NCI-H526 (cell line): ENCODE measurements around the gene SAMD9L.
"Not testable (repeated sequence)": the region's sequence is repeated elsewhere in the genome, so short reads cannot be mapped to it uniquely, and the experiment has no call there.

Source experiments
- DNase-seq, 2 experiments: peaks; one replicate each; lab custom pipeline; 2025; lab: John Stamatoyannopoulos, UW

SAMD9L gene

DNA sequence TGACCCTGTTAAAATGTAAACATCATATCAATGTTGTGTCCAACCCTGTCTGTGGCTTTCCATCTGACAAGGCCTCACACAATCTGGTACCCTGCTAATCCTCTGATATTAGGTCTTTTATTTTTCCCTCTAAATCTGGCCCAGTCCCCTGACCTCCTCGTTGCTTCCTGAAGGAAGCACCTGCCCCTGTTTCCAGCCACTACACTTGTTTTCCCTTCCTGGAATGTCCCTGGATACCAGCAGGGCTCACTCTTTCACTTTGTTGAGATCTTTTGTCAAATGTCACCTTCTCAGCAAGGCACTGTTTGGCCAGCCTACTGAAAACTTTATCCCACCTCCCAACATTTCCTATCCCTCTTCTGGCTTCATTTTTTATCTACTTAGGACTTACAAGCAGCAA is 2.1 kb downstream of the SAMD9L start:
- no peak for DNase-seq

DNA sequence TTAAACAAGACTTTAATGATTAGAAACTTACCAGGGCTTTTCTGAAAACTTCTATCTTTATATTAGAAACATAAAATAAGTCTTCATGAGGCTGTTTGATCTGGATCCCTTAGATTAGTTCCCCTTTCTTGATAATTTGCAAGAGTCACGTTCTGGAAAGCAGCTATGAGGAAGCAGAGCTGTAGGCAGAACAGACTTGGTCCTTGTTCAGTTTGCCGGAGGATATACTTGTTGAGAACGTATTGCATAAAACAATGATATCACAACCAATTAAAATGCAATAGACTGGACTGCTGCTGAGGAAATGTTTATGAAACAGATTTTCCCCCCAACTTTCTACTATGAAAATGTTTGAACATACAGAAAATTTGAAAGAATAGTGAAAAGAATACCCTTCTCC is 2.8 kb downstream of the SAMD9L start:
- no peak for DNase-seq

DNA sequence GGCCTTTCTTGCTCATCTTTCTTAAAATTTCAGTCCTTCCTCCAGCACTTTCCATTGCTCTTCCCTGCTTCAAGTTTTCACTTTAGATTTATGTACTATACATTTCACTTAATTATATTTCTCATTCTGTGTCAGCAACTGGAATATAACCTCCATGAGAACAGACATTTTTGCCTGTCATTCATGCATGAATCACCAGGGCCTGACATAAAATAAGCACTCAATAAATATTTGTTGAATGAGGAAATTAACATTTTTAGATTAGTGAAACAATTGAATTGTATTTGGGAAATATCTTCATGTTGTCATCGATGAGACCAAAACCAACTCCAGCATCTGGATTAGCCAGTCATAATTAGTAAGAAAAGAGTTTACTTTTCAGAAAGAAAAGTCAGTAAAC is 6.1 kb downstream of the SAMD9L start:
- DNase-seq, result no peak

DNA sequence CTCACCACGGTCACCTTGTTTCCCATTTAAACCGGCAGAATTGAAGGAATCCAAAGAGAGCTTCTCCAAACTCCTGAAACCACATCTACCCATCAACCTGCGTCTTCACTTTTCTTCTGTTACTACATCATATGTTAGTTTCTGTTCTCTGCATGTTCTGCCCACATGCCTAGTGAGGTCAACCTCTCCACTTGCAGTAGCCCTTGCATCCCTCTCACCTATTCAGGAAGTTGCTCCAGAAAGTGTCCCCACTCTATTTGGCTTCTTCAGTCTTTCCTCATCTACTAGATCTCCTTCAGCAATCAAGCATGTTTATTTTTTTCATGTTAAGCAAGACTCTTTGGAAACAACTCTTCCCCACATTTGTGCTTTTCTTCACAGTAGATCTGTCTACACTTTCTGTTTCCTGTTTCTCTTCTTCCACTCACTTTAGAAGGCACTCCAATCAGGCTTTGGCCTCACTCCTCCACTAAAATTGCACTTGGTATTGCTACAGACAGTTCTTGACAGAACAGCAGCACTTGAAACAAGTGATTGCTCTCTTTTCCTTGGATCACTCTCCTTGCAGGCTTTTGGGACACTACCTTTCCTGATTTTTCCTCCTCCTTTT is 7.5 kb downstream of the SAMD9L start:
- no peak for DNase-seq

DNA sequence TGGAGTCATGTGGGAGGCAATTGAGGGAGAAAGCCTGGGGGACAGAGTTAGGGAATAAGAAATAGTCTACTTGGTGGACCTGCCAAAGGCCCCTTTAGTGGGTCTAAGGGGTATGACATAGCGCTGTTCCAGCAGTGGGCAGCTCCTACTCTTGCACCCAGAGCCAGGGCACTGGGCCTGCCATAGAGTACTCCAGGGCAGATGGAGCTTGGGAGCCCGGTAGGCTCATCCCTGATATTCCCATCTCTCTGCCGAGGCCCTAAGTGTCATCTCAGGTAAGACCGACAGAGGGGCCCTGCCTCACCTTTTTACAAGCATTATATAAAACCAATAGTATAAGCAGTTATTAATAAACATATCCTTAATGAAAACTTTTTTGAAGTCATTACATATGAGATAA is 9.6 kb downstream of the SAMD9L start:
- DNase-seq, result peak in 1 of 2 experiments; percentile 1

DNA sequence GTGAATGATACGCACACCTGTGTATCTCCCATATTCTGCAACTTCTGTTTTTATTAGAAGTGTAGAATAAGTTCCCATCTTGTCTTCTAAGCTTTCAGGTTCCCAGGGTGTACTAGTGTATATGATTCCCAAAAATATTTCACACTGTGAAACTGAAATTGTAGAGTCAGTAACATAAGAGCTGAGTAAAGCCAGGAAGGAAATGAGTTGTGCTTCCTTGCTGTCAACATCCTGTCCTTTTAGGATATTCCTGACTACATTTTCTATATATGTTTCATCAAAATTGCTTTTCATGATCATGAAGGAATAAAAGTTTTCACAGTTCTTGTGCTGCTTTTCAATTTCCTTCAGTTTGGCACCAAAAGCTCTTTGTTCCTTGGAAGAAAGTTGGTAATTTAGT is 15.2 kb downstream of the SAMD9L start:
- no peak for DNase-seq

DNA sequence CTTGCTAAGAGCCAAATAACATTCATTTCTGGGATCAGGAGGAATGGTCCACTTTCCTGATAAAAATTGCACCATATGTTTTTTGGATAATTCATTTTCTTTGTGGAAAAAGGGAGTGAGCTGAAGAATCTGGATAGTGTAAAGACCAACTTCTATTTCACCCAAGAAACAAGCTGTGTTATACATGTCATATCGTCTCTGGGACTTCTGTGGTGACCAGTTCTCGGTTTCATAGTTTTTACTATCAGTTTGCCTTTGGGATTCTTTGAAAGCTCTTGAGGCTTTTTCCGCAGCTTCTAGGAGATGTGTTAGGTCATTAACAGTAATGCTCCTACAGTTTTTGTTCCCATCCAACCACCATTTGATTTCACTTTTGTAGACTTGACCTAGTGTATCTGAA is 16.0 kb downstream of the SAMD9L start:
- no peak for DNase-seq

DNA sequence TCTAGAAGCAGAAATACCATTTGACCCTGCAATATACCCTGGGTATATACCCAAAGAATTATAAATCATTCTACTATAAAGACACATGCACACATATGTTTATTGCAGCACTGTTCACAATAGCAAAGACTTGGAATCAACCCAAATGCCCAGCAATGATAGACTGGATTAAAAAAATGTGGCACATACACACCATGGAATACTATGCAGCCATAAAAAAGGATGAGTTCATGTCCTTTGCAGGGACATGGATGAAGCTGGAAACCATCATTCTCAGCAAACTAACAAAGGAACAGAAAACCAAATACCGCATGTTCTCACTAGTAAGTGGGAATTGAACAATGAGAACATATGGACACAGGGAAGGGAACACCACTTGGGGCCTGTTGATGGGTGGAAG is 21.2 kb downstream of the SAMD9L start:
- not testable (repeated sequence) for DNase-seq

DNA sequence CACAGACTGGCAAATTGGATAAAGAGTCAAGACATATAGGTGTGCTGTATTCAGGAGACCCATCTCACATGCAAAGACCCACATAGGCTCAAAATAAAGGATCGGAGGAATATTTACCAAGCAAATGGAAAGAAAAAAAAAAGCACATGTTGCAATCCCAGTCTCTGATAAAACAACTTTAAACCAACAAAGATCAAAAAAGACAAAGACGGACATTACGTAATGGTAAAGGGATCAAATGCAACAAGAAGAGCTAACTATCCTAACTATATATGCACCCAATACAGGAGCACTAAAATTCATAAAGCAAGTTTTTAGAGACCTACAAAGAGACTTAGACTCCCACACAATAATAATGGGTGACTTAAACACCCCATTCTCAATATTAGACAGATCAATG is 24.7 kb downstream of the SAMD9L start:
- DNase-seq, result not testable (repeated sequence)

DNA sequence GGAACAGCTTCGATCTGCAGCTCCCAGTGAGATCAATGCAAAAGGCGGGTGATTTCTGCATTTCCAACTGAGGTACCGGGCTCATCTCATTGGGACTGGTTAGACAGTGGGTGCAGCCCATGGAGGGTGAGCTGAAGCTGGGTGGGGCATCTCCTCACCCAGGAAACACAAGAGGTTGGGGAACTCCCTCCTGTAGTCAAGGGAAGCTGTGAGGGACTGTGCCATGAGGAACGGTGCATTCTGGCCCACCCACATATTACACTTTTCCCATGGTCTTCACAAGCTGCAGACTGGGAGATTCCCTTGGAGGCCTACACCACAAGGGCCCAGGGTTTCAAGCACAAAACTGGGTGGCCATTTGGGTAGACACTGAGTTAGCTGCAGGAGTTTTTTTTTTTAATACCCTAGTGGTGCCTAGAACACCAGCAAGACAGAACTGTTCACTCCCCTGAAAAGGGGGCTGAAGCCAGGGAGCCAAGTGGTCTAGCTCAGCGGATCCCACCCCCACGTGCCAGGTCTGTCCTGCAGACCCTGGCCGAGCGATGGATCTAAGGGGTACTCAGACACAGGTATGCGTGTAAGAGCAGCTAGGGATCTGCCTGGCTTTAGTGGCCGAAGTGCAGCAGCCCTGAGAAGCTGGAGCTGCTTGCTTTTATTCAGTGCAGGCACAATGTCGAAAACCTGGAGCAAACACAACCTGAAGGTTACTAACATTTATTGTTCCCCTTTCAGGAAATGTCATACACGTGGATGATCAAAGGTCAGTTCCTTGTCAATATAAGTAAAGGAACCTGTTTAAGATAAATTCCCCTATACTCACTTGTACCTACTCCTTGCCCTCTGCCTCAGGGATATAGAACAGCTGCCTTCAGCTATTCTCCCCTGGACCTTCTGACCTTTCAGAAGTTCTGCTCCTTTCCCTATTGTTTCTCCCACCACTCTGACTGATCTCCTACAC is 27.3 kb downstream of the SAMD9L start:
- DNase-seq, result no peak

DNA sequence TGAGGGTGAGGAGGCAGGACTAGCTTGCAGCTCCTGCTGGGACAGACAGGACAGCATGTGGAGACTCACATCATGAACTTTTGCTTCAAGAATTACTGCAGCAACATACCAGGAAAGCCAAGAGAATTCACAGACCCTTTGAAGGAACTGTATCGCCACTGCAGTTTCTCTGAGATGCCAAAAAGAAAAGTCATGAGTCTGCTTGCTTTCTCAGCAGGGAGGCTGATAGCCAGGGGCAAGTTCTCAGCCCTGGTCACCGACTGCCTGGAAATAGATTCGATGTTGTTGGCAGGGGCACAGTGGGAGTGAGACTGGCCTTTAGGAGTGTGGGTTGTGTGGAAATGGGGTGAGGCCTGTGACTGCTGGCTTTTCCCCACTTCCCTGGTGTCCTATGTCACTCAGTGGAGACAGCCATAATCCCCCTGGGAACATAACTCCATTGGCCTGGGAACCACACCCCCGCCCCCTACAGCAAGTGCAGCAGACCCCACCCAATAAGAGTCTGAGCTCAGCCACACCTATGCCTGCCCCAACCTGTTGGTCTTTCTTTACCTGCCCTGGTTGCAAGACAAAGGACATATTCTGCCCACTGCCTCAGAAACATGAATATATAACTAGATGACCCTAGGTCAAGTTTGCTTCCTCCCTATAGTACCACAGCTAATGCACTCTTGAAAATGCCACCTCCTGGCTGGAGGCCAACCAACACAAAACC is 28.8 kb downstream of the SAMD9L start:
- DNase-seq, result no peak

DNA sequence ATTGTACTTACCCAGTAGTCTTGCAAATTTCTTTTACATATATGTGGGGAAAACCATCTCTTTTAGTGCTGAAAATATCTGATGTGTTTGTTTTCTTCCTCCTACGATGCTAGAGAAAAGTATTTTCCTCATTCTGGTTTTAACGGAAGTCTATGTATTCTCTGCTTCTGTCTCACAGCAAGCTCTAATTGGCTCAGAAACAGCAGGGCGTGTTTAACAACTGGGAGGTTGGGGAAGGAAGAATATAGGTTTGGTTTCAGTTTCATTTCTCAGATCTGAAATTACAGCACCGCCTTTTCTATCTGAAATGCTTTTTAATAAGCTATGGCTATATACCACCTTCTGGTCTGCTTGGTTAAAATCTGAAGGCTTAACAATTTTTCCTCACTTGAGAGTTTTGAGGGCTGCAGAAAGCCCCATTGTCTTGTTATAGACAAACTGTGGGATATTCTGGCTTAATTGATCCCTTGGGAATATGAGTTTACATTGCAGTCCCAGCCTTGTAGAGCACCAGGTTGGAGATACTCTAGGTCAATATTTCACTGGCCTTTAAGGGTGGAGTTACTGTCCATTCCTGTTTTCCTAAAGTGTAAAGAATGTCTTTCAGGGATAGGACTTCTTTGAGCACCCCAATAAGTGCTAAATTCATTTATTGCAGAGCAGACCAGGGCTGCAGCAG is 30.2 kb downstream of the SAMD9L start, which contains the start of gene SAMD9:
Gene SAMD9 (minus strand): TSS at position 128 of the 679 bp plus-strand sequence. CDS start 11,882 bp downstream, outside the sequence.
- DNase-seq, result peak; percentile 84 to 93

DNA sequence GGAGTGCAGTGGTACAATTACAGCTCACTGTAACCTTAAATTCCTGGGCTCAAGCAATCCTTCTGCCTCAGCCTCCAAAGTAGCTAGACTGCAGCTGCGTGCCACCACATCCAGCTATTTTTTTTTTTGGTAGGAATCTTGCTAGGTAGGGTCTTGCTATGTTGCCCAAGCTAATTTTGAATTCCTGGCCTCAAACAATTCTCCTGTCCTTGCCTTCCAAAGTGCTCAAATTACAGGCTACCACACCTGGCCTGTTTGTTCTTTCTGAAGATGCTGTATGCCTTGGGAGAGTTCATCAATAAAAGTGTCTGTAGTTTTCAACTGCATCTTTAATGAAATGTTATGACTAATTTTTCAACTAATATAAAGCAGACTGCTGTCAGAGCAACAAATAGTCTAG is 30.9 kb downstream of the SAMD9L start:
- DNase-seq, result no peak

DNA sequence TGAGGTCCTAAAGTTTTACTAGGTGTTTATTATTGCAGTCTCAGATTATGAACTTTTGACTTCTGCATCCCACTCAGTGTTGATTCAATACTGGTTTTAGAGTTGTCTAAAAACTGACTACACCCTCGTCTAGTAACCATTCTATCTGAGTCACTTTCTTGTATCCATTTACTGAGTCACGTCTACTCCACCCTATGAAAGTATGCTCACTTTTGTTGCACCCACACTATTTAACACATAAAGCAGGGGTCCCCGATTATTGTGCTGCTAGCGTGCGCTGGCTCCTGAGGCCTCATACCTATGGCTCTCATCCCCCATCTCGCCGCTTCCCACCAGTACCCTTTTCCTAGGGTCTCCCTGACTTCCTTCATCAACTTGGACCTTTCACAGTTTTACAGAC is 32.4 kb downstream of the SAMD9L start:
- no peak for DNase-seq

DNA sequence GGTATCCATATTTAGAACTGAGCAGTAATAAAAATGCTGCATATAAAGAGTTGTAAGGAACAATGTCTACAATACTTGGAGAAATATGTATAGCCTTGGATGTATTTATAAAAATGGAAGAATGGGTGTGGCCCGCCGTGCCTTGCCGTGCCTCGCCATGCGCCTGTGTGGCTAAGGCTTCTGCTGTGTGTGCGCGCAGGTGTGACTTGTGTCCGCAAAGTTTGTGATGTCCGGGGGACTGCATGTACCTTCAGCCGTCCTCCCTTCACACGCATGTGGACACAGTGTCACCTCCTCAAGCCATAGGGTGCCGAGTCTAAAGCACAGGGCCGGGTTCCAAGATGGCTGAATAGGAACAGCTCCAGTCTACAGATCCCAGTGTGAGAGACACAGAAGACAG is 40.2 kb downstream of the SAMD9L start:
- no peak for DNase-seq

DNA sequence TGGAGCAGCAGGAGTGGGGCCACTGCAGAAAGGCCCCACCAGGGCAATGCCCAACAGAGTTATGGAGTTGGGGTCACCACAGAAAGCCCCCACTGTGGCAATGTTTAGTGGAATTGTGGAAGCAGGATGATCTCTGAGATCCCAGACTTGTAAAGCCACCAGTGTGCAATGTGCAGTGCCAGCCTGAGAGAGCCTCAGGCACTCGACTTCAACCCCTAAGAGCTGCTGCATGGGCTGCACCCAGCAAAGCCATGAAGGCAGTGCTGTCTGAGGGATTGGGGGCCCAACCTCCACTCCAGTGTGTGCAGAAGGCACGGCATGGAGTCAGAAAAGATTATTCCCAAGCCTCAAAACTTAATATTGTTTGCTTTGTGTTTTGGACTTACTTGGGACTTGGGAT is 50.8 kb downstream of the SAMD9L start:
- no peak for DNase-seq

DNA sequence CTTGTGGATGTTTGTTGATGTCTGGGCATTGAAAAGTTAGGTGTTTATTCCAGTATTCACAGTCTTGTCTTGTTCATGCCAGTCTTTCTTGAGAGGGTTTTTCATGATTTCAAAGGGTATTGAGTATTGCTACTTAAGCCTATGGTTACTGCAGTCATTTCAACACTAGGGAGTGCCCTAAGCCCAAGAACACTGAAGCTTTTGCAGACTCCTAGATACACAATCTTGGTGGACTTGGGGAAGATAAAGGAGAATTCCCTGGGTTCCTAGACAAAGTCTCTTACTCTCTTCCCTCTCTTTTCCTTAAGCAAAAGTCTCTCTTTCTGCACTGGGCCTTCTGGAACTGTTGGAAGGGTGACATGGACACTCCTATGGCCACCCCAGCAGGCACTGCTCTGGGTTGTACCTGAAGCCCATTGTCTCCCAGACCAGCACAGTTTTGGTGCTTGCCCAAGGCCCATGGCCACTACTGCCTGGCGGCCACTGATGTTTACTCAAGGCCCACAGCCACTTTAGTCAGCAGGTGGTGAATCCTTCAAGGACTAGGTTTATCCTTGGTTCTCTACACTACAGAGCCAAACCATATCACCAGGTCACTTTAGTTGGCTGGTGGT is 55.3 kb downstream of the SAMD9L start:
- DNase-seq, result peak in 1 of 2 experiments; percentile 3
